Measurements from ENCODE around the gene SLC35E3.
"Not testable (repeated sequence)": the region's sequence is repeated elsewhere in the genome, so short reads cannot be mapped to it uniquely, and the experiment has no call there.

Gene SLC35E3

DNA sequence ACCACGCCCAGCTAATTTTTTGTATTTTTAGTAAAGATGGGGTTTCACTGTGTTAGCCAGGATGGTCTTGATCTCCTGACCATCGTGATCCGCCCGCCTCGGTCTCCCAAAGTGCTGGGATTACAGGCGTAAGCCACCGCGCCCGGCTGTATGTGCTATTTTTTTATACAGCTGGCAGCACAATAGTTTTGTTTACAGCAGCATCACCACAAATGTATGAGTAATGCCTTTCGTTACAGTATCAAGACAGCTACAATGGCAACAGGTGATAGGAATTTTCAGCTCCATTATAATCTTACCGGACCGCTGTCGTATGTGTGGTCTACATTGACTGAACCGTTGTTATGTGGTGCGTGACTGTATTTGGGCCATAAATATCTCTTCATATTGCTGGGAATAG is 50.4 kb downstream of the SLC35E3 start:
- no peak for DNase-seq

DNA sequence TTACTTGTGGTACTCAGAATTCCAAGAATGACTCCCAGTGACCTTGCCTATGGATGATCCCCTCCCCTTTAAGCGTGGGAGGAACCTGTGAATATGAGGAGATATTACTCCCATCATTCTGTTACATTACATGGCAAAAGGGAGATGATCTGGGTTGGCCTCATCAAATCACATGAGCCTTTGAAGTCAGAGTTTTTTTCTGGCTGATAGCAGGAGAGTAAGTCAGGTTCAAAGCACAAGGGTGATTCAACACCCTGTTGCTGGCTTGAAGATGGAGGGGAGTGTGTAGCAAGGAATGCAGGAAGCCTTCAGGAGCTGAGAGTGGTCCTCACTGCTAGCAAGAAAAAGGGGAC is 52.9 kb downstream of the SLC35E3 start:
- no peak for DNase-seq

DNA sequence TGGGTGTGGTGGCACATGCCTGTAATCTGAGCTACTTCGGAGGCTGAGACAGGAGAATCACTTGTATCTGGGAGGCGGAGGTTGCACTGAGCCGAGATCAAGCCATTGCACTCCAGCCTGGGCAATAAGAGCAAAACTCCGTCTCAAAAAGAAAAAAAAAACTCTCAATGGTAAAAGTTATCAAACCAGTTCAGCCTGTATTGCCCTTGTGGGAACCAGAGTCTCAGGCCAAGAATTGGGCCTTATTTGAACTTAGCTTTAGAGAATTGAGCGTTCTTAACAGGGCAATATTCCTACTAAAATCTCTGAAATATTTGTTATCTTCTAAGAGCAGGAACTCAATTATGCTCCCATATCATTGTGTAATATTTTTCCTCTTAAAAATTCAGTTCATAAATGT is 54.3 kb downstream of the SLC35E3 start:
- no peak for DNase-seq

DNA sequence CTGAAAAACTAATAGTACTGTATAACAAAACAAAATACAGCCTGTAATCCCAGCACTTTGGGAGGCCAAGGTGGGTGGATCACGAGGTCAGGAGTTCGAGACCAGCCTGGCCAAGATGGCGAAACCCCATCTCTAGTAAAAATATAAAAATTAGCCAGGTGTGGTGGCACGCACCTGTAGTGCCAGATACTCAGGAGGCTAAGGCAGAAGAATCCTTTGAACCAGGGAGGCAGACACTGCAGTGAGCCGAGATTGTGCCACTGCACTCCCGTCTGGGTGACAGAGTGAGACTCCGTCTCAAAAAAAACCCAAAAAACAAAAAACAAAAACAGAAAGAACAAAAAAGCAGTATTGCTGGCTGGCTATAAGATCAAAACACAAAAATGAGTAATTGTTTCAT is 55.1 kb downstream of the SLC35E3 start:
- DNase-seq, result not testable (repeated sequence)

DNA sequence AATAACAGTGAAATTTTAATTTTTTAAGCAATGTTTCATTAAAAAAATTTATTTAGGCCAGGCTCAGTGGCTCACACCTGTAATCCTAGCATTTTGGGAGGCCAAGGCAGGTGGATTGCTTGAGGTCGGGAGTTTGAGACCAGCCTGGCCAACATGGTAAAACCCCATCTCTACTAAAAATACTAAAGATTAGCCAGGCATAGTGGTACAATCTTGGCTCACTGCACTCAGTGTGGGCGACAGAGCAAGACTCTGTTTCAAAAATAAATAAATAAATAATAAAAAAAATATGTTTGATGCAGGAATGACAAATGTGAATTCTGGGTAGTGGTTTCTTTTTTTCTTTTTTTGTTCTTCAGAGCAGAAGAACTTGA is 56.4 kb downstream of the SLC35E3 start:
- not testable (repeated sequence) for DNase-seq

DNA sequence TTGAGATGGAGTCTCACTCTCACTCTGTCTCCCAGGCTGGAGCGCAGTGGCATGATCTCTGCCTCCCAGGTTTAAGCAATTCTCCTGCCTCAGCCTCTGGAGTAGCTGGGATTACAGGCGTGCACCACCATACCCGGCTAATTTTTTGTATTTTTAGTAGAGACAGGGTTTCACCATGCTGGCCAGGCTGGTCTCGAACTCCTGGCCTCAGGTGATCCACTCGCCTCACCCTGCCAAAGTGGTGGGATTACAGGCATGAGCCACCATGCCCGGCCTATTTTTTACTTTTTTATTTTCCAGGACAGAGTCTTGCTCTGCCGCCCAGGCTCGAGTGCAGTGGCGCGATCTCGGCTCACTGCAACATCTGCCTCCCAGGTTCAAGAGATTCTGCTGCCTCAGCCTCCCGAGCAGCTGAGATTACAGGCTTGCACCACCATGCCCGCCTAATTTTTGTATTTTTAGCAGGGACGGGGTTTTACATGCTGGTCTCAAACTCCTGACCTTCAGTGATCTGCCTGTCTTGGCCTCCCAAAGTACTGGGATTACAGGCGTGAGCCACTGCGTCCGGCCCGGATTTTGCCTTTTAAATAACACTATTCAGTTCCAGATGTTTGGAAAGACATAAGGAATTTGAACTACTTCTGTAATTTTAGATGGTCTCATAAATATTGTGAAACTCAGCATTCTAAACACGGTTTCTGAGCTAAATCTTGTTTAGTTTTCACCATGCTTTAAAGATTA is 57.1 kb downstream of the SLC35E3 start:
- DNase-seq, result not testable (repeated sequence)

DNA sequence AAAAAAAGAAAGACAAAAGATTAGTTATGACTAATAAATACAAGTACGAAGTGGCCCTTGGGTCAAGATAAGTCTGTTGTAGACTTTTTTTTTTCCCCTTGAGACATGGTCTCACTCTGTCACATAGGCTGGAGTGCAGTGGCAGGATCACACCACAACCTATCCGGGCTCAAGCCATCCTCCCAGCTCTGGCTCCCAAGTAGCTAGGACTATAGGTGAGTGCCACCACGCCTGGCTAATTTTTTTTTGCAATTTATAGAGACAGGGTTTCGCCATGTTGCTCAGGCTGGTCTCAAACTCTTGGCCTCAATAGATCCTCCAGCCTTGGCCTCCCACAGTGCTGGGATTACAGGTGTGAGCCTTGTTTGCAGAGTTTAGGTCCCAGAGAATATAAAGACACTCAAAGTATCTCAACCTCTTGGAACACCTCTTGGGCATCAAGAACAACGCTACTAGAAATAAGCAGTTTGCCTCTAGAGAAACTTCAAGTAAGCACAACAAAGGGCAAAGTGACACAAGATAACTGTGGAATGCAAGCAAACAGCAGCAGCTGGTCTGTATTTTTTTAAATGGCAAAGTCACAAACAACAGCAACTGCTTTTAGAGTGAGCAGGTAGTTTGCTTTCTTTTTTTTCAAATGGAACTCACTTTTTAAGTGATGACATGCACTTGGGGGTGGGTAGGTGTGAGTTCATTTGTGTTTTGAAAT is 58.1 kb downstream of the SLC35E3 start:
- no peak for DNase-seq

DNA sequence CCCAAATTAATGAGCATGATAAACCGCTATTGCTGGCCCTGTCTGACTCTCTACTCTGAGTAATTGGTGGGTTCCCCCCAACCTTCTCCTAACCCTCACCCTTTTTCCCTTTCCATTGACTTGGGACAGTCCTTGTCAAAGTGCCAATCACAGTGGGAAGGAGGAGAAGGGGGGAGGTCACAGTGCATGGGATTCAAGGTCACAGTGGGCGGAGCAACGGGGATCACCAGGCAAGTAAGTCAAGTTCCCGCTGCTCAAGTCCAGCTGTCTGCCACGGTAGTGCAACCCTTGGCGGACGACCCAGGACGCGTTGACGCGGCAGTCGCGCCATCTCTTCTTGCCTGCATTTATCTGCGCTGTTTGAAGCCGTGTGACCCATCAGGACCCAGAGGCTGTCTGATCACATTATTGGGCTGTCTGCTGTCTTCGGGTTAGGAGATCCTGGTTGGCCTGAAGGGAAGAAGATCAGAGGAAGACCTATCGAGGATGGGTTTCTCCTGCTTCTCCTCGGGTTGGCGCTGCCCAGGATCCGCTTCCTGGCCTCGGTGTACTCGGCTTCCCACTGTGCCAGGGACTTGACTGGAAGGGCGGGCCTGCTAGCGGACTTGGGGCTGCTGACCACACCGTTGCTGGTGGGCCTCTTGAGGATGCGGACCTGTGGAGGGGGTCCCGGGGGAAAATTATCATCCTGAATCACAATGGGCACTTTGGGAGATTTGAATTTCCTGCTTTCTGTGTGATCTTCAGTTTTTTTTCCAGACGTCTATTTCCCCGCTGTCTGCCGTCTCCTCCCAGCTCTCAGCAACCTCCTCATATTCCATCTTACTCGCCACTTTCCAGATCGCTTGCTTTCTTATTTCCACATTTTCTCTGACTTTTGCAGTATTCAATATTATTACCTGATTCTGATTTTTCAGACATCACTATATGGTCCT is 58.9 kb downstream of the SLC35E3 start:
- no peak for DNase-seq

DNA sequence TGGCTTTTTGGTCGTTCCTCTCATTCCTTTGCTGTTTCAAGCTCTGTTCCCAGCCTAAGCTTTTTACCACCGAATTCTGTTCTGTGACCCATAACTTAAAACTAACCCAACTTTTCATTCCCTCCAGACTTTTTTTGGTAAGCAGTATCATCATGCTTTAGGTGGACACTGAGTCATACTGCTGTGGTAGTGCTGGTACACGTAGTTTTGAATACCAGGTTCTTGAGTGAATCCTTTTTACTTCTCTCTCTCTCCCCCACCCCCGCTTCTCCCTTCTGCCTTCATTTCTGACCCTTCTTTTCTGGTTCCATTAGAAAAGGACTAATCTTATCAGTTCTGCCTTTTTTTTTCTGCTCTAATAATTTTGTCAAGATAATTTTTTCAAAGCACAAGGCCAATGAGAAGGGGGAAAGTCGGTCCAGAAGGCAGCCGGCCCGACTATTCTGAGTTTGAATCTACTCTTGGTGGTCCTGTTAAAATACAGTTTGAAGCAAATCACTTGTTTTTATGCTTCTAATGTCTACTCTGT is 59.7 kb downstream of the SLC35E3 start:
- DNase-seq, result no peak

DNA sequence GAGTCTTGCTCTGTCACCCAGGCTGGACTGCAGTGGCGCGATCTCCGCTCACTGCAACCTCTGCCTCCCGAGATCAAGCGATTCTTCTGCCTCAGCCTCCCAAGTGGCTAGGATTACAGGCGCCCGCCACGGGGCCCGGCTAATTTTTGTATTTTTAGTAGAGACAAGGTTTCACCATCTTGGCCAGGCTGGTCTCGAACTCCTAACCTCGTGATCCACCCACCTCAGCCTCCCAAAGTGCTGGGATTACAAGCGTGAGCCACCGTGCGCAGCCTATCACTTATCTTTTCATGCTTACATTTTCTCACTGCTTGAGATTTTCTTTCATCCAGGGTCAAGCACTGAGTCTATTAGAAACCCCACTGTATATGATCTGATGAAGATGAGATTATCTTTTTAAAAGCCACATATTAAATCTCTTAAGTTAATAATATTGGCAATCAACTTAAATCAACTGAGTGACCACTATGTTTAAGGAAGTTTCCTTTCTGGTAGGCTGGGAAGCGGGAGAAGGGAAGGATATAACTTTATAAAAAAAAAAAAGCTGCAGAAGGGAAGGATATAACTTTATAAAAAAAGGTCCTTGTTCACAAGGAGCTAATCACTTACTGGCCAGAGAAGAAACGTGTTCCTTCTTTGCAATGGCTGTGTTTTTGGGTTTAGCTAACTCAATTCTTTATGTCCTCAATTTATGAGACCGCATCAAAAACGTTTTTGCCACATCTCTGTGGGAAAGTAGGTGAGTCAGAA is 60.7 kb downstream of the SLC35E3 start:
- DNase-seq, result no peak

DNA sequence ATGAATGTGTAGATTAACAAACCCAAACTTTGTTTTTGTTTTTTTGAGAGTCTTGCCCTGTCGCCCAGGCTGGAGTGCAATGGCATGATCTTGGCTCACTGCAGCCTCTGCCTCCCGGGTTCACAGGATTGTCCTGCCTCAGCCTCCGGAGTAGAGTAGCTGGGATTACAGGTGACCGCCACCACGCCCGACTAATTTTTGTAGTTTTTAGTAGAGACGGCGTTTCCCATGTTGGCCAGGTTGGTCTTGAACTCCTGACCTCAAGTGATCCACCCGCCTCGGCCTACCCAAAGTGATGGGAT is 61.2 kb downstream of the SLC35E3 start:
- DNase-seq, result not testable (repeated sequence)

DNA sequence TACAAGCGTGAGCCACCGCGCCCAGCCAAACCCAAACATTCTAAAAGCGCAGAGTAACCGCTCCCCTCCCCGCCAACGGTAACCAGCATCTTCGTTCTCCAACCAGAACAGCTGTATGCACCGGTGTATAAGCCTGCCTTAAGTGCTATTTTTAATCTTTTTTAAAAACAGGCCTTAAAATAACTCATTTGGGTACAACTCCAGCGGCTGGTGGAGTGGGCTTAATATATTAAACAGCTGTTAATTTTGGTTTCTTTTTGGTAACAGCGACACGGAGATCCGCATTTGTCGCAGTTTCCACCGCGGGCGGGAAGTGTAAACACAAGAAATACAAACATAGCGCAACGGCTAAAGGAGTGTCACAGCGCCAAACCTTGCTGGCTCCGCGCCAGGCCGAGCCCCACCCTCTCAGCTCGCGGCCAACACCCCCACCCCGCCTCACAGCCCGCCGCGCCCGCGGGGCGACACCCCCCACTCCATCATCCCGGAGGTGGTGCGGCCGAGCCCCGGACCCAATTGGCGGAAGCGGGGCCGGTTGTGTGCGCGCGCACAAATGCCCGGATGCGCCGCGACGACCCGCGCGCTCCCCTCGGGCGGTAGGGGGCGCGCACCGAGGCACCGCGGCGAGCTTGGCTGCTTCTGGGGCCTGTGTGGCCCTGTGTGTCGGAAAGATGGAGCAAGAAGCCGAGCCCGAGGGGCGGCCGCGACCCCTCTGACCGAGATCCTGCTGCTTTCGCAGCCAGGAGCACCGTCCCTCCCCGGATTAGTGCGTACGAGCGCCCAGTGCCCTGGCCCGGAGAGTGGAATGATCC is 61.8 kb downstream of the SLC35E3 start, which contains the start of gene MDM2:
Gene MDM2 (plus strand): TSS at position 602 of the 812 bp plus-strand sequence. CDS start 301 bp downstream, outside the sequence.
- peak; percentile 98 for DNase-seq

DNA sequence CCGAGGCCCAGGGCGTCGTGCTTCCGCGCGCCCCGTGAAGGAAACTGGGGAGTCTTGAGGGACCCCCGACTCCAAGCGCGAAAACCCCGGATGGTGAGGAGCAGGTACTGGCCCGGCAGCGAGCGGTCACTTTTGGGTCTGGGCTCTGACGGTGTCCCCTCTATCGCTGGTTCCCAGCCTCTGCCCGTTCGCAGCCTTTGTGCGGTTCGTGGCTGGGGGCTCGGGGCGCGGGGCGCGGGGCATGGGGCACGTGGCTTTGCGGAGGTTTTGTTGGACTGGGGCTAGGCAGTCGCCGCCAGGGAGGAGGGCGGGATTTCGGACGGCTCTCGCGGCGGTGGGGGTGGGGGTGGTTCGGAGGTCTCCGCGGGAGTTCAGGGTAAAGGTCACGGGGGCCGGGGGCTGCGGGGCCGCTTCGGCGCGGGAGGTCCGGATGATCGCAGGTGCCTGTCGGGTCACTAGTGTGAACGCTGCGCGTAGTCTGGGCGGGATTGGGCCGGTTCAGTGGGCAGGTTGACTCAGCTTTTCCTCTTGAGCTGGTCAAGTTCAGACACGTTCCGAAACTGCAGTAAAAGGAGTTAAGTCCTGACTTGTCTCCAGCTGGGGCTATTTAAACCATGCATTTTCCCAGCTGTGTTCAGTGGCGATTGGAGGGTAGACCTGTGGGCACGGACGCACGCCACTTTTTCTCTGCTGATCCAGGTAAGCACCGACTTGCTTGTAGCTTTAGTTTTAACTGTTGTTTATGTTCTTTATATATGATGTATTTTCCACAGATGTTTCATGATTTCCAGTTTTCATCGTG is 62.6 kb downstream of the SLC35E3 start:
- peak; percentile 17 for DNase-seq

DNA sequence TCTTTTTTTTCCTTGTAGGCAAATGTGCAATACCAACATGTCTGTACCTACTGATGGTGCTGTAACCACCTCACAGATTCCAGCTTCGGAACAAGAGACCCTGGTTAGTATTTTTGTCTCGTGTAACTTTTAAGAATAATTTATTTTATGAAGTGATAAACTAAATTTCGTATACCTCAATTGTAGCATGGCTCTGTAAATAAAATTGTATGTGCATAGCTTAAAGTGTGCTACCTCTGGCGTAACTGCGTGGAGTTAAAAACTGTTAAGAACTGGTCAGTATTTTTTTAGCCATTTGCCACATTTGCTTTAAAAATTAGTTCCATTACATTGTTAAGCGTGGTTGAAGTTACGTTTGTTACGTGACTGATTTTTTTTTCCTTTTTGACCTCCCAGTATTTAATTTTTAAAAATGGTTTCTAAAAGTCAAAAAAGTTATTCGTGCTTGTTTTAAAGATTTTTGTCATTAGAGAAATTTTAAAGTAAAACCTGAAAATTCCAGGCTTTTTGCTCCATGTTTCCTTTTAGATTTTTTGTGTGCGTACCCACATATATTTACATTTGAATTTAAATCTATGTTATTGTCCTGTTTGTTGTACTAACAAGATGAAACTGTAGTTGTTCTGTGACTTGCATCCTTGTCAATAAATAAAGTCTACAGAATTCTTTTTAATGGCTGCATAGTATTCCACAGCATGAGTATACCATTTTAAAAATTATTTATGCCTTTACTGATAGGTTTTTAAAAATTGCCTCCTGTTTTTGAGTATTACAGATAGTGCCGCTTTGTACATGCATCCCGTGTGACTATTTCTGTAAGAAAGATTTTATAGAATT is 63.4 kb downstream of the SLC35E3 start:
- no peak for DNase-seq

DNA sequence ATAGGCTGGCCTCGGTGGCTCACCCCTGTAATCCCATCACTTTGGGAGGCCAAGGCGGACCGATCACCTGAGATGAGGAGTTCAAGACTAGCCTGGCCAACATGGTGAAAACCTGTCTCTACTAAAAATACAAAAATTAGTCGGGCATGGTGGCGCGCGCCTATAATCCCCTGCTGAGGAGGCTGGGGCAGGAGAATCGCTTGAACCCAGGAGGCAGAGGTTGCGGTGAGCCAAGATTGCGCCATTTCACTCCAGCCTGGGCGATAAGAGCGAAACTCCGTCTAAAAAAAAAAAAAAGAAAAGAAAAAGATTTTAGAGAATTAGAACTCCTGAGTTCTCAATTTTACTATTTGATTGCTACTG is 64.0 kb downstream of the SLC35E3 start:
- DNase-seq, result not testable (repeated sequence)

DNA sequence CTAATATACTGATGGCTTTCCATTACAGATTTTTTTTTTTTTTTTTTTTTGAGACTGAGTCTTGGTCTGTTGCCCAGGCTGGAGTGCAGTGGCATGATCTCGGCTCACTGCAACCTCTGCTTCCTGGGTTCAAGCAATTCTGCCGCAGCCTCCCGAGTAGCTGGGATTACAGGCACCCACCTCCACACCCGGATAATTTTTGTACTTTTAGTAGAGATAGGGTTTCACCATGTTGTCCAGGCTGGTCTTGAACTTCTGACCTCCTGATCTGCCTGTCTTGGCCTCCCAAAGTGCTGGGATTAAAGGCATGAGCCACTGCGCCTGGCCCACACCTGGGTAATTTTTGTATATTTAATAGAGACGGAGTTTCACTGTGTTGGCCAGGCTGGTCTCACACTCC is 65.6 kb downstream of the SLC35E3 start:
- DNase-seq, result not testable (repeated sequence)

DNA sequence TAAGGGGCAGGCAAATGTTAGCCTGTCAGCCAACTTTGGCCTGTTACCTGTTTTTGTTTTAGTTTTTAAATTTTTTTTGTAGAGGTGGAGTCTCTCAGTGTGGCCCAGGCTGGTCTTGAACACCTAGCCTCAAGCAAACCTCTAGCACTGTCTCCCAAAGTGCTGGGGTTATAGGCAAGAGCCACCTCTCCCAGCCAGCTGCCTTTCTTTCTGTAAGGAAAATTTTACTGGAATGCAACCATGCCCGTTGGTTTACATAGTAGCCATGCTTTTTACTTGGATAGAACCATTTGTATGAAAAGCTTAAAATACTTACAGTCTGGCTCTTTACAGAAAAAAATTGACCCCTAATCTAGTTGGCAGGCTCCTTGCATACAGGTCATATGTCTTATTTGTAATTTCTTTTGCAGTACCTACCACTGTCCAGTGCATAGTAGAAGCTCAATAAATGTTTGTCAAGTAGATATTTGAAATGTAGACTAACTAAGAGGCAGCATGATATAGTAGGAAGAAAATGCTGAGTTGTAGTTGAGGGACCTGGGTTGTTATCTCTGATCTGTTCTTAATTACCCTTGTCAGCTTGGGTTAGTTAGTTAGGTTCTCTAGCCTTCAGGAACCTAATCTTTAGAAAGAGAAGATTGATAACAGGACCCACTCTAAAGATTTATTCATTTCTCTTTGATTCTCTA is 66.7 kb downstream of the SLC35E3 start:
- DNase-seq, result no peak

DNA sequence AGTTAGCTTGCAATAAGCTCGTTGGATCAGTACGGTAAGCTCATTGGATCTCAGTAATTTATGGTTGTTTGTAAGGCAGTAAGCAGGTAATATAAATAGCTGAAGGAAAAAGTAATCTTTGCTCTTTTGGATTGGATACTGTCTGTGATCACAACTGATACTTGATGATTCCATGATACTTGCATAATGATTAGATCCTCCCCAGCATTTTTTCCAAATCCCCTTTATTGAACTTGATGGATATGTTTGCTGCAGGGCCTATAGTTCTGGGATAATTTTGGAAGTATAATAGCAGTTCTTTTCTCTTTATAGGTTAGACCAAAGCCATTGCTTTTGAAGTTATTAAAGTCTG is 67.2 kb downstream of the SLC35E3 start:
- DNase-seq, result no peak

DNA sequence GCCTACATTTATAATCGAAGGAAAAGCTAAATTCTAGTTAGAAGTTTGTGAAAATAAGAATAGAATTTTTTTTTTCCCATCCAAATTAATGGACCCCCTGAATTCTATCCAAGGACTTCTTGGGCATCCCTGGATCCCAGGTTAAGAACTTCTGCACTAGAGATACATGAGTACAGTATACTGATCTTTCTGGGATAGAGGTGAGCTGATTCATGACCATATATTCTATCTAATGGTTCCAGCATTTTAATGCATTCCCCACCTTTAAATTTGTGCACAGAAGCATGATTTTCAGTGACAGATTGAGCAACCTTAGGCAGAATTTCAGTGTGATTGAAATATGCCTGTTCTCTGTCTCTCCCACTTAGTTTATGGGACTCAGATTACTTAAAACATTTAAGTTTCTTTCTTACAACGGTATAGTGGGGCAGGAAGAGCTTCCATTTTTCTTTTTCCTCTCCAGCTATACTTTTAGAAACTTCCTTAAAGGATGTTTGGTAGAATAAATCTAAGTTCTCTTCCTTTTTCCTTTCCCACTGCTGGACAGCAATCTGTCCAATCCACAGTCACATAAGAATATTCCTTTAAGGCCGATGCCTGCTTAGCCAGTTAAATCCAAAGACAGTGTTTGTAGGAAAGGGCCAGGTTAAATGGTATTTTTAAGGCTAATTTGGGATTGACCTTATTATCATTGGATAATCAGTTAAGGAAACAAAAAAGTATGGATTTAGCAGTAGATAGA is 68.7 kb downstream of the SLC35E3 start:
- DNase-seq, result no peak
